GM23248 (cell line): Measurements from ENCODE around the gene ZNF318.
"Not testable (repeated sequence)": the region's sequence is repeated elsewhere in the genome, so short reads cannot be mapped to it uniquely, and the experiment has no call there.

ENCODE experiments used
- EZH2 ChIP-seq: fragments of 200-600 bp; sonication (generic); IDR thresholded peaks from 2 replicates; pipeline ENCODE4 v1.6.1; 2018; ENCODE audit warnings: antibody characterized with exemption, mild to moderate bottlenecking; ENCODE audit not compliant: insufficient read depth, poor library complexity, severe bottlenecking
- EZH2phosphoT487 ChIP-seq: fragments of 200-600 bp; sonication (generic); IDR thresholded peaks from 2 replicates; pipeline ENCODE4 v1.6.1; 2018; ENCODE audit warnings: antibody characterized with exemption, moderate library complexity, mild to moderate bottlenecking, low read depth; ENCODE audit not compliant: insufficient read depth

- TF ChIP-seq EZH2, EZH2phosphoT487: not testable (repeated sequence)
These were observed 23.7 kb upstream of the ZNF318 start for GRCh38 chr6:43393133-43393532.
